ENCODE results near the gene ARHGEF7. TPM values are rescaled to one million over a fixed set of nuclear protein-coding genes. Genes with fewer than 3 reads are reported as not detected.
A peak's percentile ranks its signal among the peaks of the same experiment; 100 is the strongest.

Gene ARHGEF7
- total RNA-seq, 1 experiment from 2014 or later, result 72.5 TPM

DNA sequence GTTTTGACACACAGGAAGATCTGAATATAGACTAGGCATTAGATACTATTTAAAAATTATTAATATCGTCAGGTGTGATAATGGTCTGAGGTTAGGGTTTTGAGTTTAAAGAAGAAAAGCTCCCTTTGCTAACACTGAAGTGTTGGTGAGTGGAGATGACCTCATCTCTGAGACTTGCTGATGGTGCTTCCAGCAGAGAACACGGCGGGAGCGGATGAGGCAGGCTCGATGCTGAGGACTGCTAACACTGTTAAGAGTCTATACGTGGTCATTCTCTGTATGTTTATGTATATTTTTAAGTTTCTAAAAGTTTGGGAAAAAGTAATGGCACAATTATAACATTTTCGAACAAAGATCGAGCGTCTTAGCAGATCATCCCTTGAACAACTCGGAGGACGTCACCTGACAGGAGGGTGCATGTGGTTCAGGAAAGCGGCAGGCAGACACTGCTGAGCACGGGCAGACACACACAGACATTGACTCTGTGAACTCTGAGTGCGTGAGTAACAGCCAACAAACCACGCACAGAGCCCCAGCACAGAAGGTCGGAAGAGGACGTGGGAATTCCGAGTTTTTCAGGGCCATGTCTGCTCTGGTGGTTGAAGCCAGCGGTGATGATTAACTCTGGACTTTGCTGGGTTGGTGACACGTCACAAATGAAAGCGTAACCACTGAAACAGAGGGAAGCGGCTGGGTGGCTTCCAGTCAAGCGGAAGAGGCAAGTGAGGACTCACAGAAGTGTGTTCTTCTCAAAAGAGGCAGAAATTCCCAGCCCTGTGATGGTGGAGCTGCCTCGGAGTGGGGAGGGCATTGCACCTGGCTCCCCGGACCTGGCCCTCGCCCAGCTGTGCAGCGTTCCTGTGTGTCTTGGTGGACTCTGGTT, 113.4 kb downstream of the ARHGEF7 start:
- Histone ChIP-seq H3K4me1 (replicated peaks) (peaks cover 41% of the 10 kb centered on the region), H3K9me3 (replicated peaks) (no peaks in the 10 kb centered on the region; the same call in 1 of the 2 replicates), H3K4me3 (no peak overlapping the region), H3K27ac (no peak overlapping the region), H3K27me3 (replicated peaks) (no peaks in the 10 kb centered on the region), H3K36me3 (peaks cover 40% of the 10 kb centered on the region)
- no peak for DNase-seq (ENCODE audit: low read depth in 1 of 2, low spot score in 2 of 2)

DNA sequence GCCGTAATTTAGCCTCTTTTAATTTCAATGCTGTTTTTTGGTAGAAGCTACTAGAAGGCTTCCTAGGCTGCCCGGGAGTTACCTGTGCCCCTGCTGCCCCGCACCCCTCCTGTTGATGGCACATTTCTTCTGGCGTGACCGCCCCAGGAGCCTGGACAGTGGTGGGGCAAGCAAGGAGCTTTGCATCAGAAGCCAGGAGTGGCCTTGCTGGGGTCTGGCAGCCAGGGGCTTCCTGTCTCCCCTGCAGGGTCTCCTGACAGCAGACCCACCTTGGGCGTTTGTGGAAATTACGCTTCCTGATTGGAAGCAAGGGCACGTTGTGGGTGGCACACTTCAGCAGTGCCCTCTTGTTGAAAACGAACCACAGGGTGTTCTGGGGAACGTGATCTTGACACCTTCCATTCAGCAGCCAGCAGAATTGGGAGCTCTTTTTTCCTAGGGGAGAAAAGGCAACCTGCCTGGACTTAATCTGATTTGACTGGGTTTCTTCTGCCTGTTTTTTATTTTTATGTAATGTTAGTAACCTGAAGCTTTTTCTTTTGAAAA, 115.3 kb downstream of the ARHGEF7 start:
- Histone ChIP-seq H3K27ac (no peak overlapping the region), H3K9me3 (replicated peaks) (no peaks in the 10 kb centered on the region; the same call in 1 of the 2 replicates), H3K36me3 (peaks cover 58% of the 10 kb centered on the region), H3K4me3 (no peak overlapping the region), H3K4me1 (replicated peaks) (peaks cover 42% of the 10 kb centered on the region), H3K27me3 (replicated peaks) (no peaks in the 10 kb centered on the region)
- no peak for DNase-seq (ENCODE audit: low read depth in 1 of 2, low spot score in 2 of 2)

DNA sequence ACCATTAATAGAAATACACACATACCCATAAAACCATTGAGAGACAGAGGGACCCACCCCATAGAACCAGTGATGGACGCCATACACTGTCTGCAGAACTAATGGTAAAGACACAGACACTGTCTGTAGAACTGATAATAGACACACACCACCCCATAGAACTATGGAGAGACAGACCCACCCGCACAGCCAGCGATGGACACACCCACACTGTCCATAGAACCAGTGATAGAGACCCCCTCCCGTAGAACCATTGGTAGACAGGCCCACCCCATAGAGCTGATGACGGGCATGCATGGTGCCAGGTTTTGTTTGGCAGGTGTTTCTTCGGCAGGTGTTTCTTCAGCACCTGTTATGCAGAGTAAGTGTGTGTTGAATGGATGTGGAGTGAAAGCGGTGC, 117.1 kb downstream of the ARHGEF7 start:
- H3K9me3 ChIP-seq (replicated peaks), result no peaks in the 10 kb centered on the region
- DNase-seq (ENCODE audit: low read depth in 1 of 2, low spot score in 2 of 2), result no peak
- peaks cover 52% of the 10 kb centered on the region for H3K36me3 ChIP-seq
- no peak overlapping the region for H3K4me3 ChIP-seq
- H3K4me1 ChIP-seq (replicated peaks), result peaks cover 26% of the 10 kb centered on the region
- H3K27me3 ChIP-seq (replicated peaks), result no peaks in the 10 kb centered on the region
- H3K27ac ChIP-seq, result no peak overlapping the region

DNA sequence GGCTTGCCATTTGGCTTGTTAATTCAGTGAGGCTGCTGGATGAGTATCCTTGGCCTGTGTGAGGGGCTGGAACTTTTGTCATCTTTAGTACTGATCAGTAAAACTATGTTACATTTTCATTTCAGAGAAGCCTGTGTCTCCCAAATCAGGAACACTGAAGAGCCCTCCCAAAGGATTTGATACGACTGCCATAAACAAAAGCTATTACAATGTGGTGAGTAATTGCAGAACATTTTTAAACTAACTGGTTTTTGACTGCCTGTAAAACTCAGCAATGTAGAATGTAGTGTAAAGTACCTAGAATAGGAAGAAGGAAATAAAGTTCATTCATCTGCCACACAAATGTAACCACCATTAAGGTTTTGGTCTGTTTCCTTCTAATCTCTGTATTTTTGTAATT, 118.0 kb downstream of the ARHGEF7 start:
- Histone ChIP-seq H3K36me3 (peaks cover 50% of the 10 kb centered on the region), H3K4me3 (no peak overlapping the region), H3K9me3 (replicated peaks) (no peaks in the 10 kb centered on the region), H3K27me3 (replicated peaks) (no peaks in the 10 kb centered on the region), H3K27ac (peak overlapping the region; percentile 9; the same call in 1 of the 2 replicates), H3K4me1 (replicated peaks) (peaks cover 17% of the 10 kb centered on the region)
- DNase-seq (ENCODE audit: low read depth in 1 of 2, low spot score in 2 of 2), result peak in 1 of 2 experiments; percentile 60

DNA sequence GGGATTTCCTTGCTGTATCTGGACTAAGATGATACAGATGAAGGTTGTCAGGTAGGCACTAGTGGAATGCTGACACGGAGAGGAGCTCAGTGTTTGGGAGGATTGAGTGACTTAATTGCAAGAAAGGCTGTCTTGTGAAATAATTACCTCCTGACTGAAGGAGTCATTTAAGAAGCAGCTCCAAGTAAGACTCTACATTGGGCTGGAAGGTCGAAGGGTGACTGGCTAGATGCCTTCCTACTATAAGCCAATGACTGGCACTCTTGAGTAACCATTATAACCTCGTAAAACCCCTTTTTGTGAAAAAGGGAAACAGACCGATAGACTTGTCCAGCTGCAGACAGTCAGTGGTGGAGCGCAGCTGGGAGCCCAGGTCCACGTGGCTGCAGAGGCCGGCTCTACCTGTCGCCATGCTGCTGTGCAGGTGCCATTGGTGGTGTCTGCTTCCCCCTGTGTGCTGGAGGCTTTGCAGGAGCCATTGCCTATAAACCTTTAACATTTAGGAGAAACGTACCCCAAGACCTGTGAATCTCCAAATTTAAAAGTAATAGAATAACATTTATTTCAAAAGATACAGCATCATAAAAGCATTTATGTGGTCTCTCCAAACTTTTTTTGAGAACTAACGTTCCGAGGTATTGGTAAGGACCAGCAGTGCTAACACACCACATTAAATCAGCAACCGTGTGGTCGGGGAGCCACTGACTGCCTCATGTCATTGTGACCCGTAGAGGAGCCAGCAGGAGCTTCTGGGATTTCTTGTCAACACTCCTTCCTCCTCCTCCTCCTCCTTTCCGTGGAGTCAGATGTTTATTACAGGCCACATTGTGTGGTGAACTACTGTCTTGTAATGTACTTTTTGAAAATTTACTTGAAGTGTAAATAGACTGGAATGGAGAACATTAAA, 124.9 kb downstream of the ARHGEF7 start:
- Histone ChIP-seq H3K9me3 (replicated peaks) (no peaks in the 10 kb centered on the region), H3K4me1 (replicated peaks) (no peaks in the 10 kb centered on the region), H3K27me3 (replicated peaks) (no peaks in the 10 kb centered on the region), H3K4me3 (no peak overlapping the region), H3K36me3 (peaks cover 74% of the 10 kb centered on the region), H3K27ac (no peak overlapping the region)
- peak in 1 of 2 experiments; percentile 44 for DNase-seq (ENCODE audit: low read depth in 1 of 2, low spot score in 2 of 2)

DNA sequence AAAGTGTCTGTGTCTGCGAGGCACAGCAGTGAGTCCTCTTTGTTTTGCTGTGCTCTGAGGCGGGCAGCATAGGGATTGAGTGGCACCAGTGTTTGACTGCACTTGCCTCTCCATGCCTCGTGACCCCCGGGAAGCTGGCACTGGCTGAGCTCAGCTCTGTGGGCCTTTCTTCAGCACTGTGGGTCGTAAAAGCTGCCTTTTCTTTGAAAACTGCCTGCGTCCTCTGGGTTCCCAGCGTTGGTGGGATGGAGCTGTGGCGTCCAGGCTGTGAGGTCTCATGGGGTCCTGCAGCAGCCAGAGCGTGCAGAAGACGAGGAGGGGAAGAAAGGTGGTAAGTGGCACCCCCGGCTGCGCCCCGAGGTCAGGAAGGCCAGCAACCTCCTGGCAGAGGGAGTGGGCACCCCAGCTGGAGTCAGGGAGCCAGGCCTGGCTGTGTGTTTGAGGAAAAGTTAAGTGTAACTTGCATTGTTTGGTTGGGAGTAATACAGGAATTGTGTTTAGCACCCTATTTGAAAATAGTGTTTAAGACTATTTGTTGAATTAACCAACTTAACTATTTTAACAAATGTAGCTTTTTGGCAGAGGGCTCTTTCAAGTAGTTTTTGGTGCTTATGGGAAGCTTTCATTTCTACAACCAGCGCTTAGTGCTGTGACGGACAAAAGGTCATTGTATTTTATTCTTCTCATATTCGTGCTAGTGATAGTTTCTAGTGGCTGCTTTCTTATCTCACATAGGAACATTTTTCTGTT, 126.1 kb downstream of the ARHGEF7 start:
- no peak for DNase-seq (ENCODE audit: low read depth in 1 of 2, low spot score in 2 of 2)
- Histone ChIP-seq H3K4me1 (replicated peaks) (no peaks in the 10 kb centered on the region), H3K27me3 (replicated peaks) (no peaks in the 10 kb centered on the region)

DNA sequence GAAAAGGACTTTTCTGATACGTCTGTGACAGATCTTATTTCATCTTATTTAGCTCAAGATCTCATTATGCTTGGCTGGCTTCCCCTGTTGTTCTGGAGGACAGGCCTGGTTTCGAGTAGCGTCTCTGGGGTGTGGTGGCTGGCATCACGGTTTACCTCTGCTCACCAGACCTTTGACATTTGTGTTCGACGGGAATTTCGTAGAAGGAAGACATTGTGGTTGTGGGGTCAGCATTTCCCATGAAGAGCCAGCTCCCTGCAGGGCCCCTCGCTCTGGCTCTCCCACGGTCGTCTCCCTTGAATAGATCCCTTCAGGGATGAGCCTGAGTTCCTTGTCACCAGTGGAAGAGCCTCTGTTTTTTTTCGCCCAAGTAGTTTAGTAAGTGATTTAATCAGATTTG, 126.8 kb downstream of the ARHGEF7 start:
- Histone ChIP-seq H3K4me1 (replicated peaks) (no peaks in the 10 kb centered on the region), H3K4me3 (no peak overlapping the region), H3K36me3 (peaks cover 79% of the 10 kb centered on the region), H3K27me3 (replicated peaks) (no peaks in the 10 kb centered on the region), H3K27ac (no peak overlapping the region), H3K9me3 (replicated peaks) (no peaks in the 10 kb centered on the region)
- no peak for DNase-seq (ENCODE audit: low read depth in 1 of 2, low spot score in 2 of 2)

More for the DNA sequence above, 126.1 kb downstream of the ARHGEF7 start:
- no peak overlapping the region for H3K27ac ChIP-seq
- H3K36me3 ChIP-seq, result peaks cover 74% of the 10 kb centered on the region
- no peaks in the 10 kb centered on the region for H3K9me3 ChIP-seq (replicated peaks)
- no peak overlapping the region for H3K4me3 ChIP-seq

DNA sequence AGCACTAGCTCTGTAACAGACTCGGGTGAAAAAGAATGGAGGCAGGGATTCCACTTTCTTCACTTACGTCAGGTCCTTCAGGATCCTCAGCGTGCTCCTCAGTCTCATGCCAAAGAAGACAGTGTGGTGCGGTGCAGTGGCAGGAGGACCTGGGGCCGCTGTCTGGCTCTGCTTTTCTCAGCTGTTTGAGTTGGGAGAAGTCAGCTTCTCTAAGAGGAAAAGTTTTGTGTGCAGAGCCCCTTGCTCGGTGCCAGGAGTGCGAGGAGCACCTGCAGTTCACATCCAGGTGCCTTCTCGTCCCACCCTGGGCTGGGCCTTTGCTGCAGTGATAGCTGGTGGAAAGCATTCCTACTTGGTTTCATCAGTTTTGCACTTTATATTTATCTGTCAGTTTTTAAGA, 127.5 kb downstream of the ARHGEF7 start:
- peaks cover 86% of the 10 kb centered on the region for H3K36me3 ChIP-seq
- no peaks in the 10 kb centered on the region for H3K9me3 ChIP-seq (replicated peaks)
- no peak overlapping the region for H3K27ac ChIP-seq
- no peak for DNase-seq (ENCODE audit: low read depth in 1 of 2, low spot score in 2 of 2)
- H3K4me1 ChIP-seq (replicated peaks), result no peaks in the 10 kb centered on the region
- no peak overlapping the region for H3K4me3 ChIP-seq
- no peaks in the 10 kb centered on the region for H3K27me3 ChIP-seq (replicated peaks)

DNA sequence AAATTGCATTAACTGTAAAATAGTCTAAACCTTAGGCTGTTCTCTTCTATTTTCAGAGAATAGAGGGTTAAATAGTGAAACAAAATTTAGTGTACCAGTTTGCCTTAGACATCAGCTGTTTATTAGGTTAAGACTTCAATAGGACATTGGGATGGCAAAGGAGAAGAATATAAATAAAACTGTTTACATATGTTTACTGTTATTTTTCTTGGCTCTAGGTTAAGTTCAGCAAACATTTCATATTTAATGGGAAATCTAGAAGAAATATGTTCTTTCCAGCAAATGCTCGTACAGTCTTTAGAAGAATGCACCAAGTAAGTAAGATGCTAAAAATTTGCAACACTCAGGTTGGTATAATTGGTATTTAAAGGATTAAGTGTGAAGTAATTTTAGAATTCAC, 128.9 kb downstream of the ARHGEF7 start:
- H3K4me1 ChIP-seq (replicated peaks), result no peaks in the 10 kb centered on the region
- no peak overlapping the region for H3K4me3 ChIP-seq
- H3K36me3 ChIP-seq, result peaks cover 90% of the 10 kb centered on the region
- no peaks in the 10 kb centered on the region for H3K9me3 ChIP-seq (replicated peaks)
- no peaks in the 10 kb centered on the region for H3K27me3 ChIP-seq (replicated peaks)
- H3K27ac ChIP-seq, result no peak overlapping the region
- DNase-seq (ENCODE audit: low read depth in 1 of 2, low spot score in 2 of 2), result no peak

DNA sequence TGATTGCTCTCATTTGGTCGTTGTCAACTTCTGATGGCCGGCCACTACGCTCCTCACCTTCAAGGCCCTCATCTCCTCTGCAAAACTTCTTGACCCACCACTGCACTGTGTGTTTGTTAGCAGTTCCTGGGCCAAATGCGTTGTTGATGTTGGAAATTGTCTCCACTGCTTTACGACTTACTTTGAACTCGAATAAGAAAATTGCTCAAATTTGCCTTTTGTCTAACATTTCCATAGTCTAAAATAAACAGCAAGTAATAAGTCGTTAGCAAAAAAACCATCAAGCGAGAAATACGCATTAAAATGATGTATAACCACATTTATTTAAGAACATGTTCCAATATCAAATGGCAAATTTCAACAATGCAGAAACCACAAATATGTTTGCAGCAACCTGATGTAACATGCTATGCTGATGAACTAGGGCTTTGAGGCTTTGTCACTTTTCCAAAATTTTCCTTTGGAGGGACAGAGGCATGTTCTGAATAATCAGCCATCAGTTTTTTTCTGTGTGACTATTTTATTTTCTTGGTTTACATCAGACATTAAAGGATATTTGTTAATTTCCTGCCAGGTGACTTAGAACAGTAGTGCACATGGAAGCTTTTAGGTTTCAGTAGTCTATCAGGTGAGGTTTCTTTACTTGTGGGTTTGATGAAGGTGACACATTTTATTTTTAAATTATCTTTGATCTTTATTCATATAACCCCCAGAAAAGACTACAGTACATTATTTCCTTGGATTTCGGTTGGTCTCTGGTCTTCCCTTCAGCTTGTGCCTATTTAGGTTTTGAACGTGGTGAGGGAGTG, 130.7 kb downstream of the ARHGEF7 start:
- Histone ChIP-seq H3K4me1 (replicated peaks) (no peaks in the 10 kb centered on the region), H3K36me3 (peaks cover 94% of the 10 kb centered on the region), H3K27me3 (replicated peaks) (no peaks in the 10 kb centered on the region), H3K4me3 (no peak overlapping the region), H3K27ac (no peak overlapping the region), H3K9me3 (replicated peaks) (no peaks in the 10 kb centered on the region)
- DNase-seq (ENCODE audit: low read depth in 1 of 2, low spot score in 2 of 2), result peak in 1 of 2 experiments; percentile 44

DNA sequence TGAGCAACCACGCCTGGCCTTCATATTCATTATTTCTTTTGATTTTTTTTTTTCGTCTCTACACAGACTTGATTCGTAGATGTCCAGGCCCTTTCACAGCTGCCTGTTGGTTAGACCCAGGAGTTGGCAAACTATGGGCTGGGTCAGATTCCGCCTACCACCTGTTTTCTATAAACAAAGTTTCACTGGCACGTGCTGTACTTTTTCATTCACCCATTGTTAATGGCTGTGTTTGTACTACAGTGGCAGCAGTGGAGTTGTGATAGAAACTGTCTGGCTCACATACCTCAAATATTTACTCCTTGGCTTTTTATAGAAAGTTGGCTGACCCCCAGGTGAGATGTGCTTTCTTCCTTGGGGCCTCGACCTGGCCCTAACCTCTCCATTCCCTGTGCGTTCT, 132.4 kb downstream of the ARHGEF7 start:
- no peaks in the 10 kb centered on the region for H3K9me3 ChIP-seq (replicated peaks)
- H3K27ac ChIP-seq, result no peak overlapping the region

DNA sequence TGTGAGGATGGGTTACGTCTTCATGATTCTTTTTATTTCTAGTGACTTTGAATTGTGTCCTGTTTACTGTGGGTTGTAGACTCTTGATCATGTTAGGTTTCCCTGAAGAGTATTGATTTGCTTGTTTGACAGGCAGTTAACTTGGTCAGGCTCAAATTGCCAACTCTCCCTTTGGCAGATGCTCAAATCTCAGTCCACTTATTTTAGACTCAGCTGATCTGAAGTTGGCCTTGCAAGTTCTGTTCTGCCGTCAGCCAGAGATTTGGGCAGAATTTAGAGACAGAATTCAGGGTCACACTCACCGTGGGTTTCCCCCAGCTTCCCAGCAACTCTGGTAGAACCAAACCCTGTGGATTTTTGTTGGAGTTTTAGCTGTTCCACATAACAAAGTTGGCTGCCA, 133.7 kb downstream of the ARHGEF7 start:
- Histone ChIP-seq H3K4me1 (replicated peaks) (peaks cover 14% of the 10 kb centered on the region), H3K36me3 (peaks cover 97% of the 10 kb centered on the region), H3K27me3 (replicated peaks) (no peaks in the 10 kb centered on the region), H3K4me3 (no peak overlapping the region), H3K27ac (no peak overlapping the region), H3K9me3 (replicated peaks) (no peaks in the 10 kb centered on the region)
- peak in 1 of 2 experiments; percentile 34 for DNase-seq (ENCODE audit: low read depth in 1 of 2, low spot score in 2 of 2)

More for the DNA sequence above, 132.4 kb downstream of the ARHGEF7 start:
- DNase-seq (ENCODE audit: low read depth in 1 of 2, low spot score in 2 of 2), result no peak
- Histone ChIP-seq H3K36me3 (peaks cover 94% of the 10 kb centered on the region), H3K27me3 (replicated peaks) (no peaks in the 10 kb centered on the region), H3K4me3 (no peak overlapping the region), H3K4me1 (replicated peaks) (peaks cover 14% of the 10 kb centered on the region)
